Neural cell (in vitro differentiated cells): Measurements from ENCODE around the gene SHCBP1. TPM values are rescaled to one million over a fixed set of nuclear protein-coding genes. Genes with fewer than 3 reads are reported as not detected.

Experiments
- H2AFZ ChIP-seq: fragments of 200-600, 300-800 bp; sonication (generic), shearing (Covaris generic); 2 replicates; pipeline ENCODE4 v1.6.0; 2014; ENCODE audit warnings: low read depth, mild to moderate bottlenecking, antibody characterized with exemption, low read length, moderate library complexity
- H3F3A ChIP-seq: fragments of 200-600 bp; shearing (Covaris generic); 2 replicates; pipeline ENCODE4 v1.6.1; 2016; ENCODE audit warnings: mild to moderate bottlenecking, moderate library complexity, mixed read lengths, antibody characterized with exemption, low read length; ENCODE audit not compliant: insufficient read depth, poor library complexity, severe bottlenecking
- H3K27ac ChIP-seq: fragments of 200-600, 300-800 bp; sonication (generic), shearing (Covaris generic); 2 replicates; pipeline ENCODE4 v1.5.1; 2014; ENCODE audit warnings: mild to moderate bottlenecking, low read length, moderate library complexity
- H3K27me3 ChIP-seq: fragments of 300-800, 200-600 bp; sonication (generic), shearing (Covaris generic); 2 replicates; pipeline ENCODE4 v1.6.0; 2014; ENCODE audit warnings: mild to moderate bottlenecking, low read depth, low read length, moderate library complexity; ENCODE audit not compliant: insufficient read depth
- H3K36me3 ChIP-seq: fragments of 300-800, 200-600 bp; sonication (generic), shearing (Covaris generic); 2 replicates; pipeline ENCODE4 v1.5.1; 2014; ENCODE audit warnings: mild to moderate bottlenecking, antibody characterized with exemption, low read length, moderate library complexity; ENCODE audit not compliant: insufficient read depth
- H3K4me2 ChIP-seq: fragments of 300-800, 200-600 bp; sonication (generic), shearing (Covaris generic); 2 replicates; pipeline ENCODE4 v1.6.0; 2014; ENCODE audit warnings: mild to moderate bottlenecking, low read length
- H3K4me3 ChIP-seq: fragments of 300-800, 200-600 bp; sonication (generic), shearing (Covaris generic); 2 replicates; pipeline ENCODE4 v1.5.1; 2014; ENCODE audit warnings: mild to moderate bottlenecking, low read length, moderate library complexity
- H3K79me2 ChIP-seq: fragments of 200-600 bp; shearing (Covaris generic); replicated peaks from 2 replicates; pipeline ENCODE4 v1.6.0; 2014; ENCODE audit warnings: mild to moderate bottlenecking, low read length, moderate library complexity; ENCODE audit not compliant: insufficient read depth
- H3K9ac ChIP-seq: fragments of 300-800, 200-600 bp; sonication (generic), shearing (Covaris generic); 2 replicates; pipeline ENCODE4 v1.6.1; 2016; ENCODE audit warnings: mild to moderate bottlenecking, low read length, mixed read lengths
- H3K9me2 ChIP-seq: fragments of 200-600 bp; shearing (Covaris generic); 2 replicates; pipeline ENCODE4 v1.6.1; 2016; ENCODE audit warnings: mild to moderate bottlenecking, low read length, mixed read lengths; ENCODE audit not compliant: insufficient read depth
- H3K9me3 ChIP-seq: fragments of 200-600, 300-800 bp; sonication (generic), shearing (Covaris generic); 2 replicates; pipeline ENCODE4 v1.6.1; 2016; ENCODE audit warnings: mild to moderate bottlenecking, mixed run types, low read length, moderate library complexity, mixed read lengths
- H4K20me1 ChIP-seq: fragments of 200-600 bp; shearing (Covaris generic); 2 replicates; pipeline ENCODE4 v1.6.1; 2016; ENCODE audit warnings: mild to moderate bottlenecking, mixed run types; ENCODE audit not compliant: insufficient read depth
- CTCF ChIP-seq: fragments of 450-650 bp; IDR thresholded peaks from 2 replicates; pipeline ENCODE4 v1.5.1; 2014; ENCODE audit warnings: antibody characterized with exemption, mild to moderate bottlenecking, moderate library complexity; ENCODE audit not compliant: poor library complexity, severe bottlenecking
- EP300 ChIP-seq: fragments of 450-650 bp; conservative IDR thresholded peaks from 2 replicates; pipeline ENCODE4 v1.6.1; 2014; ENCODE audit warnings: antibody characterized with exemption, mild to moderate bottlenecking, moderate library complexity; ENCODE audit not compliant: poor library complexity, severe bottlenecking
- EZH2 ChIP-seq: fragments of 200-600, 300-800 bp; shearing (Covaris generic), sonication (generic); IDR thresholded peaks from 2 replicates; pipeline ENCODE4 v1.6.1; 2014; ENCODE audit warnings: antibody characterized with exemption, low read length, borderline replicate concordance, mild to moderate bottlenecking; ENCODE audit not compliant: insufficient read depth, poor library complexity, severe bottlenecking
- MXI1 ChIP-seq: fragments of 450-650 bp; conservative IDR thresholded peaks from 2 replicates; pipeline ENCODE4 v1.6.1; 2014; ENCODE audit warnings: antibody characterized with exemption, mild to moderate bottlenecking; ENCODE audit not compliant: poor library complexity, severe bottlenecking
- POLR2AphosphoS5 ChIP-seq: IDR thresholded peaks from 2 replicates; pipeline ENCODE4 v1.6.1; 2012
- RAD21 ChIP-seq: fragments of 450-650 bp; conservative IDR thresholded peaks from 2 replicates; pipeline ENCODE4 v1.6.1; 2014; ENCODE audit warnings: antibody characterized with exemption, mild to moderate bottlenecking, moderate library complexity
- REST ChIP-seq: IDR thresholded peaks from 2 replicates; pipeline ENCODE4 v1.6.1; 2012; ENCODE audit warnings: borderline replicate concordance
- SMC3 ChIP-seq: fragments of 450-650 bp; conservative IDR thresholded peaks from 2 replicates; pipeline ENCODE4 v1.6.1; 2014; ENCODE audit warnings: antibody characterized with exemption, mild to moderate bottlenecking, moderate library complexity; ENCODE audit not compliant: poor library complexity
- TAF1 ChIP-seq: IDR thresholded peaks from 2 replicates; pipeline ENCODE4 v1.6.1; 2012; ENCODE audit warnings: low read depth
- polyA plus RNA-seq: library from polyadenylated mRNA; depleted of rRNA; stranded (reverse); fragments of >200 nt; gene quantifications from 2 replicates; pipeline ENCODE4 v1.2.3, GENCODE V29; 2014

Gene SHCBP1
- polyA plus RNA-seq, 1 donor from 2014 or later: 0.54 TPM

- Histone ChIP-seq H3K79me2 (no peaks in the 10 kb centered on the region), H3K36me3 (no peaks in the 10 kb centered on the region), H3K9me2 (no peaks in the 10 kb centered on the region), H3F3A (no peaks in the 10 kb centered on the region), H3K27ac (no peak overlapping the region), H3K4me2 (no peak overlapping the region), H2AFZ (no peak overlapping the region), H4K20me1 (no peaks in the 10 kb centered on the region), H3K9me3 (no peaks in the 10 kb centered on the region), H3K9ac (no peak overlapping the region), H3K27me3 (no peaks in the 10 kb centered on the region), H3K4me3 (no peak overlapping the region)
- TF ChIP-seq POLR2AphosphoS5 (no peak), MXI1 (no peak), RAD21 (no peak), REST (no peak), EP300 (no peak), CTCF (no peak), EZH2 (no peak), SMC3 (no peak), TAF1 (no peak)
Measured at GRCh38 chr16:46612121-46612520, 9.1 kb downstream of the SHCBP1 start.

GRCh38 chr16:46607529-46607928 lies 13.7 kb downstream of the SHCBP1 start:
- no peaks in the 10 kb centered on the region for H3K27me3 ChIP-seq
- H3K9ac ChIP-seq: no peak overlapping the region
- H3F3A ChIP-seq: no peaks in the 10 kb centered on the region
- no peak overlapping the region for H3K4me2 ChIP-seq
- no peak overlapping the region for H3K4me3 ChIP-seq
- H3K36me3 ChIP-seq: no peaks in the 10 kb centered on the region
- H3K9me2 ChIP-seq: no peaks in the 10 kb centered on the region
- H3K79me2 ChIP-seq: no peaks in the 10 kb centered on the region
- TF ChIP-seq RAD21 (peak; percentile 69), MXI1 (no peak), EP300 (no peak), REST (no peak), SMC3 (peak; percentile 41), CTCF (peak; percentile 62), TAF1 (no peak), EZH2 (no peak)
- H3K9me3 ChIP-seq: no peaks in the 10 kb centered on the region
- H3K27ac ChIP-seq: no peak overlapping the region
- H4K20me1 ChIP-seq: no peaks in the 10 kb centered on the region
- no peak overlapping the region for H2AFZ ChIP-seq
